GM12872 (cell line): Measurements from ENCODE around the gene UBXN4.

Experiments used
- TF ChIP-seq, protein P1 (sequence below): IDR thresholded peaks from 3 replicates; pipeline ENCODE4 v1.5.1; 2011; ENCODE audit warnings: low read depth, mild to moderate bottlenecking, low read length, moderate library complexity; ENCODE audit not compliant: insufficient read depth

The UBXN4 gene

DNA sequence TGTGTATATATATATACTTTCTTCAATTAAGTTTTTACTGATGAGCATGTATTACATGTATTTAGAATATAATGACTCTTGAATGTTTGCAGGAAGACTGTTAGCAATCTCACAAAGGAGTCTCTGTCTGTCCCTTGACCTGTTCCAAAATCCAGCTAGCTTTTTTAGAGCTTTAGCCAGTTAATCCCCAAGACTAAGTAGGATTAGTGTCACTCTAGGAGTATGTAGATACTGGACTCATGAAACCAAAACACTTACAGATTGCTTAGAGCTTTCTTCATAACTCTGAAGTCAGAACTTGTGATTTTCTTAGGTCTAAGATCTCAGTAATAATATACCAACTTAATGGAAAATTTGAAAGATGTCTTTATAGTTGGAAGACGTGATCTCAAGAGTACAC lies 2.2 kb downstream of the UBXN4 start:
- TF ChIP-seq, protein P1, sequence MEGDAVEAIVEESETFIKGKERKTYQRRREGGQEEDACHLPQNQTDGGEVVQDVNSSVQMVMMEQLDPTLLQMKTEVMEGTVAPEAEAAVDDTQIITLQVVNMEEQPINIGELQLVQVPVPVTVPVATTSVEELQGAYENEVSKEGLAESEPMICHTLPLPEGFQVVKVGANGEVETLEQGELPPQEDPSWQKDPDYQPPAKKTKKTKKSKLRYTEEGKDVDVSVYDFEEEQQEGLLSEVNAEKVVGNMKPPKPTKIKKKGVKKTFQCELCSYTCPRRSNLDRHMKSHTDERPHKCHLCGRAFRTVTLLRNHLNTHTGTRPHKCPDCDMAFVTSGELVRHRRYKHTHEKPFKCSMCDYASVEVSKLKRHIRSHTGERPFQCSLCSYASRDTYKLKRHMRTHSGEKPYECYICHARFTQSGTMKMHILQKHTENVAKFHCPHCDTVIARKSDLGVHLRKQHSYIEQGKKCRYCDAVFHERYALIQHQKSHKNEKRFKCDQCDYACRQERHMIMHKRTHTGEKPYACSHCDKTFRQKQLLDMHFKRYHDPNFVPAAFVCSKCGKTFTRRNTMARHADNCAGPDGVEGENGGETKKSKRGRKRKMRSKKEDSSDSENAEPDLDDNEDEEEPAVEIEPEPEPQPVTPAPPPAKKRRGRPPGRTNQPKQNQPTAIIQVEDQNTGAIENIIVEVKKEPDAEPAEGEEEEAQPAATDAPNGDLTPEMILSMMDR = no peak

GRCh38 chr2:135744760-135745314 lies 3.2 kb downstream of the UBXN4 start:
- TF ChIP-seq, protein P1 = peak; percentile 40; the same call in 2 of the 3 replicates

- TF ChIP-seq, protein P1 = no peak
These were observed 3.9 kb downstream of the UBXN4 start for GRCh38 chr2:135745545-135745944.

DNA sequence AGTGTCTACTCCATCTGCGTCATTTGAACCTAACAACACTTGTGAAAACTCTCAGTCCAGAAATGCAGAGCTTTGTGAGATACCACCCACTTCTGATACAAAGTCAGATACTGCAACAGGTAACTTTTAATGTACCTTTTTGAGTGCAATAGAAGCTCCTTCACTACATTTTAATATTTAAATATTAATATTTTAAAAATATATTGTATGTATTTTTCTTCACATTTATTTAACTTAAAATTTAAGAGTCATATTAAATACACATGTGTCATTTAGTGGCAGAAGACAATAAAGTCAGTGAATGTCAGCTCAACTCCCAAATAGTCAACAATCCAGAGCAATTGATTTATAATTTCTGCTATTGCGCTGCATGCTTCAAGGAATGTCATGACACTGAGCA lies 13.9 kb downstream of the UBXN4 start:
- TF ChIP-seq, protein P1 = no peak

DNA sequence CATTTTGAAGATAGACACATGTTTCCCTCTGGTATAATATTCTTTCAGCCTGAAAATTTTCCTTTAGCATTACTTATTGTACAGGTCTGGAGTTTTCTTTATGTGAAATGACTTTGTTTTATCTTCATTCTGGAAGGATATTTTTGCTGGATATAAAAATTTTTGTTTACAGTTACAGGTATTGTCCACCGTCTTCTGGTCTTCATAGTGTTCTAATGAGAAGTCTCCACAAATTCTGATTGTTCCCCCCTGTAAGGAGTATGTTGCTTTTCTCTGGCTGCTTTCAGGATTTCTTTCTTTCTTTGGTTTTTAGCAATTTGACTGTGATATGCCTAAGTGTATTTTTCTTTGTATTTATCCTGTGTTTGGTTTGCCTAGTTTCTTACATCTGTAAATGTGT lies 15.0 kb downstream of the UBXN4 start:
- TF ChIP-seq, protein P1 = no peak

DNA sequence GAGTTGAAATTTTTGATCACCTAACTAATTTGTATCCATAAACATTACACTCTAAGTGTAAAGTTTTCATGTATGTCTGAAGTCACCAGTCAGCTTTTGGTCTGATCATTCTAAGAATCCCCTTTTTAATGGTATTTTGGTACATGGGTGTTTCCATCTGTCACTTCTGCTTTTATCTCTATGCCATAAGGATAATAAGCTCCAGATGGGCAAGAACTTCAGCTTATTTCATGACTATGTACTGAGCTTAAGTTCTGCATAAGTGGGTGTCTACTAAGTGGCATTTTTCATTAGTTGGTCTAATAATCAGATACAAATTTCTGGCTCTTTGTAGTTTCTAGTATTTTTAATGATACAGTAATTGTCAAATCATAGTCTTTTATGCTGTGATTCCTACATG lies 20.4 kb downstream of the UBXN4 start:
- TF ChIP-seq, protein P1 = no peak

DNA sequence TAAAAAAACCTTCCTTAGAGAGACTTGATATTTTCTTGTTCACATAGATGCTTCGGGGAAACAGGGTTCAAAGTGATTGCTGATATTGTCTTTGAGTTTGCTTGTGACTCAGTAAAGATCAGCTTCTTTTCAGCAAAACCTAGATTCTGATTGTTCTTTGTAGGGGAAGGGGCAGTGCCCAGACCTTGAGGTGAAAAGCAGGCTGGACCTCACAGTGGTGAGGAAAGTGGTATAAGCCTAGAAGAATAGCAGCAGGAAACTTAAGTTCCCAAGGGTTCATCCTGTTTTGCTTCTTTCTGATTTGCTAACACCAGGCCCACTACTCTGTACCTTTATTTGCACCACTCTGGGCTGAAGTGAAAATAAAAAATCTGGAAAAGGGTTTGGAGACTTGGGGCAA lies 20.9 kb downstream of the UBXN4 start:
- TF ChIP-seq, protein P1 = no peak
